A549 (cell line): ENCODE results near the gene ATP1A4. TPM values are rescaled to one million over a fixed set of nuclear protein-coding genes. Genes with fewer than 3 reads are reported as not detected.

ENCODE experiments used
- ATAC-seq, 2 experiments: fragments of 200-7000 bp in 1 of 2; fragments of >200 bp in 1 of 2; cut with Nextera tagmentation in 1 of 2; cut with Tn5 transposase in 1 of 2; 3 replicates each; pipeline versions ENCODE4 v1.8.0 to v1.9.1; 2018 to 2020; ENCODE audit warnings: mild to moderate bottlenecking in 1 of 2, moderate library complexity in 1 of 2
- CTCF ChIA-PET: fragments of 300-600 bp; sonication (Branson Sonifier 250); formaldehyde crosslinking; extraction: SDS; loops from one replicate; lab custom pipeline; 2021; ENCODE audit warnings: antibody characterized with exemption, inconsistent platforms; lab: Yijun Ruan, JAX
- POLR2A ChIA-PET: fragments of 350-600 bp; formaldehyde crosslinking; extraction: SDS; loops from one replicate; lab custom pipeline; 2021; ENCODE audit warnings: antibody characterized with exemption, inconsistent platforms; lab: Yijun Ruan, JAX
- DNase-seq, 2 experiments: peaks; one replicate each; pipeline versions ENCODE4 v3.0.0 to v3.0.0-alpha.2; 2011 to 2016; ENCODE audit warnings: low read depth in 1 of 2, low spot score in 1 of 2
- FAIRE-seq: peaks from 2 replicates; lab custom pipeline; 2011; peaks lifted over from hg19 to GRCh38; lab: Jason Lieb, UNC
- H3K27ac ChIP-seq, 2 experiments: fragments of >200 bp; sonication (Bioruptor Twin); formaldehyde crosslinking; 3 replicates each; pipeline ENCODE4 v1.5.1; 2016 to 2017
- H3K4me1 ChIP-seq: fragments of >200 bp; sonication (Bioruptor Twin); formaldehyde crosslinking; 3 replicates; pipeline ENCODE4 v1.6.1; 2016
- H3K4me2 ChIP-seq: fragments of >200 bp; sonication (Bioruptor Twin); formaldehyde crosslinking; 3 replicates; pipeline ENCODE4 v1.6.1; 2016
- H3K4me3 ChIP-seq: fragments of >200 bp; sonication (Bioruptor Twin); formaldehyde crosslinking; 3 replicates; pipeline ENCODE4 v1.5.1; 2016
- H3K9me3 ChIP-seq: fragments of >200 bp; sonication (Bioruptor Twin); formaldehyde crosslinking; 3 replicates; pipeline ENCODE4 v1.6.1; 2016
- ATOH8 ChIP-seq: fragments of 250-450 bp; sonication (Bioruptor Pico); IDR thresholded peaks from 2 replicates; pipeline ENCODE4 v1.5.0; 2020; ENCODE audit warnings: low read depth, mild to moderate bottlenecking, moderate library complexity
- BCL3 ChIP-seq: fragments of >200 bp; sonication (Bioruptor Twin); formaldehyde crosslinking; IDR thresholded peaks from 3 replicates; pipeline ENCODE4 v1.6.1; 2016
- BHLHE40 ChIP-seq: IDR thresholded peaks from 2 replicates; pipeline ENCODE4 v1.6.1; 2012; ENCODE audit warnings: low read depth, low read length, inconsistent platforms
- CBX2 ChIP-seq: fragments of 200-600 bp; sonication (generic); IDR thresholded peaks from 2 replicates; pipeline ENCODE4 v1.6.1; 2016; ENCODE audit warnings: low read depth, mild to moderate bottlenecking, borderline replicate concordance
- CHD2 ChIP-seq: fragments of 150-350 bp; IDR thresholded peaks from 2 replicates; pipeline ENCODE4 v1.6.1; 2014; ENCODE audit warnings: low read length; ENCODE audit not compliant: partially characterized antibody
- E2F6 ChIP-seq: IDR thresholded peaks from 2 replicates; pipeline ENCODE4 v1.6.1; 2012; ENCODE audit warnings: low read depth, borderline replicate concordance
- EHMT2 ChIP-seq: fragments of 200-600 bp; sonication (generic); IDR thresholded peaks from 2 replicates; pipeline ENCODE4 v1.6.1; 2016; ENCODE audit warnings: antibody characterized with exemption, low read depth, mild to moderate bottlenecking, moderate library complexity
- EP300 ChIP-seq, 2 experiments: fragments of >200 bp; sonication (Bioruptor Twin); formaldehyde crosslinking; IDR thresholded peaks; 2 replicates in 1 of 2; 3 replicates in 1 of 2; pipeline ENCODE4 v1.6.1; 2016 to 2017
- FOSL2 ChIP-seq, 2 experiments: fragments of 450-650 bp in 1 of 2; fragments of >200 bp in 1 of 2; sonication (Bioruptor Twin) in 1 of 2; formaldehyde crosslinking; IDR thresholded peaks; 2 replicates each; pipeline versions ENCODE4 v1.5.0 to v1.6.1; 2016 to 2020; ENCODE audit warnings: mild to moderate bottlenecking in 1 of 2, moderate library complexity in 1 of 2
- FOXS1 ChIP-seq: fragments of 250-450 bp; sonication (Bioruptor Pico); IDR thresholded peaks from 2 replicates; pipeline ENCODE4 v1.5.0; 2020; ENCODE audit warnings: mild to moderate bottlenecking, moderate library complexity
- HEYL ChIP-seq: fragments of 250-450 bp; sonication (Bioruptor Pico); IDR thresholded peaks from 2 replicates; pipeline ENCODE4 v1.8.0; 2021; ENCODE audit warnings: mild to moderate bottlenecking, moderate library complexity
- HMGXB4 ChIP-seq: fragments of 250-450 bp; sonication (Bioruptor Pico); IDR thresholded peaks from 2 replicates; pipeline ENCODE4 v1.5.0; 2021; ENCODE audit warnings: mild to moderate bottlenecking, moderate library complexity, borderline replicate concordance
- HOXA7 ChIP-seq: fragments of 250-450 bp; sonication (Bioruptor Pico); IDR thresholded peaks from 2 replicates; pipeline ENCODE4 v1.5.0; 2020; ENCODE audit warnings: mild to moderate bottlenecking, moderate library complexity
- KDM1A ChIP-seq: fragments of 200-600 bp; sonication (generic); IDR thresholded peaks from 2 replicates; pipeline ENCODE4 v1.6.1; 2016; ENCODE audit warnings: low read depth, mild to moderate bottlenecking
- MAZ ChIP-seq: fragments of 150-350 bp; IDR thresholded peaks from 2 replicates; pipeline ENCODE4 v1.6.1; 2014; ENCODE audit warnings: antibody characterized with exemption, low read depth, low read length, borderline replicate concordance
- PHF8 ChIP-seq: fragments of 200-600 bp; sonication (generic); IDR thresholded peaks from 2 replicates; pipeline ENCODE4 v1.6.1; 2016; ENCODE audit warnings: low read depth, mild to moderate bottlenecking, antibody characterized with exemption, moderate library complexity, borderline replicate concordance
- REST ChIP-seq: fragments of 200-600 bp; sonication (generic); IDR thresholded peaks from 2 replicates; pipeline ENCODE4 v1.6.1; 2016; ENCODE audit warnings: antibody characterized with exemption, mild to moderate bottlenecking, moderate library complexity
- ZSCAN20 ChIP-seq: fragments of 250-450 bp; sonication (Bioruptor Pico); IDR thresholded peaks from 2 replicates; pipeline ENCODE4 v1.8.0; 2022; ENCODE audit warnings: mild to moderate bottlenecking, moderate library complexity
- WGBS: methylation state at CpG from one replicate; pipeline ENCODE4 v1.1.6; 2017; ENCODE audit errors: missing lambda C conversion rate; 5-methylcytosine and 5-hydroxymethylcytosine counted together
- polyA plus RNA-seq, 4 experiments: library from polyadenylated mRNA; depleted of rRNA in 3 of 4; stranded (reverse); fragments of >200 nt; fragmentation: RNase III in 1 of 4; extraction: RNeasy Plus Mini Kit Qiagen cat#74134 plus additional on column Dnase treatment in 1 of 4; gene quantifications; 2 replicates in 3 of 4; 3 replicates in 1 of 4; pipeline ENCODE4 v1.2.3, GENCODE V29; 2011 to 2017
- TF ChIP-seq, protein P1 (sequence below): fragments of 450-650 bp; IDR thresholded peaks from 2 replicates; pipeline ENCODE4 v1.6.1; 2014; ENCODE audit warnings: antibody characterized with exemption

The ATP1A4 gene
- polyA plus RNA-seq, 2 of the 4 experiments (the other 2 are of a cell fraction) = not detected

GRCh38 chr1:160122978-160123495 lies 28.4 kb upstream of the ATP1A4 start:
- 89% methylated on average over 16 of the region's 16 CpGs for WGBS
- ChIA-PET CTCF (interaction anchor here (1.1 to 23.7 kb wide), 6 partner anchors 9 to 254 kb away, joined by 4 to 222 read pairs (median 6); no protein-coding TSS in a partner anchor), POLR2A (interaction anchor here (0.6 kb wide), 1 partner anchor 22 kb away, joined by 3 read pairs; no protein-coding TSS in a partner anchor)
- Histone ChIP-seq H3K4me1 (peaks cover 44% of the 10 kb centered on the region), H3K4me2 (no peak overlapping the region), H3K27ac (peak overlapping the region; percentile 85 to 93), H3K9me3 (no peaks in the 10 kb centered on the region), H3K4me3 (no peak overlapping the region)
- FAIRE-seq (no peak), DNase-seq (no peak), ATAC-seq (no peak)
- TF ChIP-seq EHMT2 = no peak
- no peak for TF ChIP-seq ATOH8 (CRISPR knock-in tag)
- TF ChIP-seq HOXA7 = no peak
- TF ChIP-seq CBX2 = no peak
- TF ChIP-seq BCL3 = no peak
- TF ChIP-seq, protein P1, sequence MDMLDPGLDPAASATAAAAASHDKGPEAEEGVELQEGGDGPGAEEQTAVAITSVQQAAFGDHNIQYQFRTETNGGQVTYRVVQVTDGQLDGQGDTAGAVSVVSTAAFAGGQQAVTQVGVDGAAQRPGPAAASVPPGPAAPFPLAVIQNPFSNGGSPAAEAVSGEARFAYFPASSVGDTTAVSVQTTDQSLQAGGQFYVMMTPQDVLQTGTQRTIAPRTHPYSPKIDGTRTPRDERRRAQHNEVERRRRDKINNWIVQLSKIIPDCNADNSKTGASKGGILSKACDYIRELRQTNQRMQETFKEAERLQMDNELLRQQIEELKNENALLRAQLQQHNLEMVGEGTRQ = no peak
- no peak for TF ChIP-seq BHLHE40
- TF ChIP-seq EP300 (IDR thresholded peaks at IDR 0.05) = no peak
- no peak for TF ChIP-seq FOSL2 (IDR thresholded peaks at IDR 0.05)
- no peak for TF ChIP-seq FOSL2 (CRISPR knock-in tag; IDR thresholded peaks at IDR 0.05)
- no peak for TF ChIP-seq HEYL (CRISPR knock-in tag)
- no peak for TF ChIP-seq REST
- no peak for TF ChIP-seq E2F6
- no peak for TF ChIP-seq PHF8
- TF ChIP-seq ZSCAN20 (CRISPR knock-in tag) = no peak
- no peak for TF ChIP-seq KDM1A
- no peak for TF ChIP-seq HMGXB4 (CRISPR knock-in tag)
- TF ChIP-seq FOXS1 (CRISPR knock-in tag) = no peak
- no peak for TF ChIP-seq MAZ
- TF ChIP-seq CHD2 = no peak
